GM10266 (cell line): ENCODE measurements around the gene CYB5D1.
"Not testable (repeated sequence)": the region's sequence is repeated elsewhere in the genome, so short reads cannot be mapped to it uniquely, and the experiment has no call there.

Experiments
- DNase-seq: peaks from one replicate; pipeline ENCODE4 v3.0.0; 2012; ENCODE audit errors: extremely low spot score
- CTCF ChIP-seq: IDR thresholded peaks from 2 replicates; pipeline ENCODE4 v1.5.1; 2012; ENCODE audit warnings: mild to moderate bottlenecking, low read depth; ENCODE audit not compliant: control insufficient read depth, insufficient read depth; ENCODE audit errors: missing control alignments

CYB5D1 gene

GRCh38 chr17:7862692-7863437, 5.1 kb downstream of the CYB5D1 start:
- peak; percentile 63 for TF ChIP-seq CTCF
- peak; percentile 35 for DNase-seq

GRCh38 chr17:7864384-7864783, 6.6 kb downstream of the CYB5D1 start:
- not testable (repeated sequence) for DNase-seq

- no peak for TF ChIP-seq CTCF
- no peak for DNase-seq
These were observed 7.3 kb downstream of the CYB5D1 start for GRCh38 chr17:7864995-7865650.

GRCh38 chr17:7867881-7868329, 10.1 kb downstream of the CYB5D1 start:
- no peak for DNase-seq
- no peak for TF ChIP-seq CTCF

- no peak for TF ChIP-seq CTCF
- DNase-seq, result no peak
These were observed 15.2 kb downstream of the CYB5D1 start for GRCh38 chr17:7873051-7873450.

- no peak for TF ChIP-seq CTCF
- no peak for DNase-seq
These were observed 18.1 kb downstream of the CYB5D1 start for GRCh38 chr17:7875804-7876370.

GRCh38 chr17:7878234-7878633, 20.4 kb downstream of the CYB5D1 start:
- no peak for TF ChIP-seq CTCF
- DNase-seq, result no peak
